ENCODE measurements around the gene MEDAG.

Gene MEDAG

GRCh38 chr13:30936971-30937370, 30.9 kb downstream of the MEDAG start:
- no peak for DNase-seq (ENCODE audit: extremely low read depth, insufficient read length)
- H3K36me3 ChIP-seq (ENCODE audit: control insufficient read depth, insufficient read depth, low read length), result no peaks in the 10 kb centered on the region
- H3K4me3 ChIP-seq (replicated peaks; ENCODE audit: low read depth, low read length), result no peak overlapping the region
- H3K27me3 ChIP-seq (replicated peaks; ENCODE audit: control insufficient read depth, insufficient read depth, low read length), result no peaks in the 10 kb centered on the region; the same call in 1 of the 2 replicates
- no peak for TF ChIP-seq CTCF (IDR thresholded peaks at IDR 0.05; ENCODE audit: insufficient read depth, low read length, poor library complexity, severe bottlenecking)

- DNase-seq (ENCODE audit: extremely low read depth, insufficient read length), result no peak
- no peaks in the 10 kb centered on the region for H3K36me3 ChIP-seq (ENCODE audit: control insufficient read depth, insufficient read depth, low read length)
- H3K27me3 ChIP-seq (replicated peaks; ENCODE audit: control insufficient read depth, insufficient read depth, low read length), result no peaks in the 10 kb centered on the region; the same call in 1 of the 2 replicates
- TF ChIP-seq CTCF (IDR thresholded peaks at IDR 0.05; ENCODE audit: insufficient read depth, low read length, poor library complexity, severe bottlenecking), result no peak
- no peak overlapping the region for H3K4me3 ChIP-seq (replicated peaks; ENCODE audit: low read depth, low read length)
Observed at GRCh38 chr13:30943881-30944280, 37.8 kb downstream of the MEDAG start.

GRCh38 chr13:30957258-30957943, 51.3 kb downstream of the MEDAG start:
- Histone ChIP-seq H3K27me3 (replicated peaks; ENCODE audit: control insufficient read depth, insufficient read depth, low read length) (no peaks in the 10 kb centered on the region; the same call in 1 of the 2 replicates), H3K4me3 (replicated peaks; ENCODE audit: low read depth, low read length) (no peak overlapping the region), H3K36me3 (ENCODE audit: control insufficient read depth, insufficient read depth, low read length) (no peaks in the 10 kb centered on the region)
- no peak for TF ChIP-seq CTCF (IDR thresholded peaks at IDR 0.05; ENCODE audit: insufficient read depth, low read length, poor library complexity, severe bottlenecking)
- DNase-seq (ENCODE audit: extremely low read depth, insufficient read length), result no peak

- H3K27me3 ChIP-seq (replicated peaks; ENCODE audit: control insufficient read depth, insufficient read depth, low read length), result no peaks in the 10 kb centered on the region; the same call in 1 of the 2 replicates
- no peak for DNase-seq (ENCODE audit: extremely low read depth, insufficient read length)
- no peak for TF ChIP-seq CTCF (IDR thresholded peaks at IDR 0.05; ENCODE audit: insufficient read depth, low read length, poor library complexity, severe bottlenecking)
- H3K4me3 ChIP-seq (replicated peaks; ENCODE audit: low read depth, low read length), result no peak overlapping the region
- H3K36me3 ChIP-seq (ENCODE audit: control insufficient read depth, insufficient read depth, low read length), result no peaks in the 10 kb centered on the region
Observed at GRCh38 chr13:30959678-30960077, 53.6 kb downstream of the MEDAG start.

GRCh38 chr13:30963791-30964190, 57.7 kb downstream of the MEDAG start:
- Histone ChIP-seq H3K36me3 (ENCODE audit: control insufficient read depth, insufficient read depth, low read length) (no peaks in the 10 kb centered on the region), H3K4me3 (replicated peaks; ENCODE audit: low read depth, low read length) (no peak overlapping the region), H3K27me3 (replicated peaks; ENCODE audit: control insufficient read depth, insufficient read depth, low read length) (no peaks in the 10 kb centered on the region; the same call in none of the 2 replicates)
- no peak for DNase-seq (ENCODE audit: extremely low read depth, insufficient read length)
- no peak for TF ChIP-seq CTCF (IDR thresholded peaks at IDR 0.05; ENCODE audit: insufficient read depth, low read length, poor library complexity, severe bottlenecking)

Data from GM06990 (cell line).